C4-2B (cell line): ENCODE measurements around the gene LYRM9.
"Not testable (repeated sequence)": the region's sequence is repeated elsewhere in the genome, so short reads cannot be mapped to it uniquely, and the experiment has no call there.

Experiments used
- CTCF ChIP-seq: fragments of 450-650 bp; conservative IDR thresholded peaks from 2 replicates; pipeline ENCODE4 v1.5.1; 2017; ENCODE audit warnings: mild to moderate bottlenecking
- ZFX ChIP-seq: fragments of 450-650 bp; IDR thresholded peaks from 2 replicates; pipeline ENCODE4 v1.6.1; 2017

DNA sequence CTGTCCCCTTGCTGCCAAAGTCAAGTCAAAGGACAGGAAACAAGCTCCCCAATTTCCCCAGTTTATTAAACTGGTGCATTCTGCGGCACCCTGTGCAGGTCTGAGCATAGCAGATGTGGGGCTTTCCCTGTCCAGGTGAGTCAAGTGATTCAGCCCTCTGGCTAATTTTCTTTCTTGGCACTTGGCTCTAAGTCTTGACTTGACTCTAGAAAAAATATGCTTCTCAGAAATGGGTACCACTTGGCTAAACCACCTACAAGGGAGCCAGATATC is 52.8 kb downstream of the LYRM9 start:
- not testable (repeated sequence) for TF ChIP-seq CTCF, ZFX
